MV-4-11 (cell line): Measurements from ENCODE around the gene MINK1.
"Not testable (repeated sequence)": the region's sequence is repeated elsewhere in the genome, so short reads cannot be mapped to it uniquely, and the experiment has no call there.

Source experiments
- DNase-seq: peaks from one replicate; lab custom pipeline; 2025; lab: John Stamatoyannopoulos, UW

MINK1 gene

DNA sequence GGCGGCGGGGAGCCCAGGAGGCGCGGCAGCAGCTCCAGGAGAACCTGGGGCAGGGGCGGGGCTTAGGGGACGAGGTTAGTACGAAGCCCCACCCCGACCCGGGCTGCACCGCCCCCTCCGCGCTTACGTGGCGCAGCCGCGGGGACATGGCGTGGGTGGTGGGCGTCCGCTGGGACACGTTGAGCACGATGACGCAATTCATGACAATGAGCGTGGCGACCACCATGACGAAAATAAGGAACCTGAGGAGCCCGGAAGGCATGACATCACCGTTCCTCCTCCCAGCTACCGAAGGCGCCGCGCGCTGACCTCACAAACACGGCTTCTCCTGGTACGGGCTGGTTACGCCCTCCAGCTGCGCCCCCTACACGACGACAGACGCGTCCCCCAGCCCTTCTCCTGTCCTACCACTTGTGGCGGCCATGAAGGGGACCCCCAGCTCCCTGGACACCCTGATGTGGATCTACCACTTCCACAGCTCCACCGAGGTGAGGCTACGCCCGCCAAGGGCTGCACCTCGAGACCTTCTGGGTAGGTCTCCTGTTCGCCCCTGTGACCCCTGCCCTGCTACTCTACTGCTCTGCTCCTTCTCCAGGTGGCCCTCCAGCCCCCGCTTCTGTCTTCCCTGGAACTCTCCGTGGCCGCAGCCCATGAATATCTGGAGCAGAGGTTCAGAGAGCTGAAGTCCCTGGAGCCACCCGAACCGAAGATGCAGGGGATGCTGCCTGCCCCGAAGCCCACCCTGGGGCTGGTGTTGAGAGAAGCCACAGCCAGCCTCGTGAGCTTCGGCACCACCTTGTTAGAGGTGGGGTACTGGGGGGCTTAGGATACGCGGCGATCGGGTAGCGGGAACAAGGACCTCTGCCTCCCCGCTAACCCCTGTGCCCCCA is 66.4 kb downstream of the MINK1 start, which contains the start of gene C17orf107:
Gene C17orf107 (plus strand): TSS at position 196 of the 890 bp plus-strand sequence. CDS start 227 bp downstream, at position 423.
- DNase-seq, result peak; percentile 62

GRCh38 chr17:4900231-4901107 is 67.3 kb downstream of the MINK1 start:
- no peak for DNase-seq

DNA sequence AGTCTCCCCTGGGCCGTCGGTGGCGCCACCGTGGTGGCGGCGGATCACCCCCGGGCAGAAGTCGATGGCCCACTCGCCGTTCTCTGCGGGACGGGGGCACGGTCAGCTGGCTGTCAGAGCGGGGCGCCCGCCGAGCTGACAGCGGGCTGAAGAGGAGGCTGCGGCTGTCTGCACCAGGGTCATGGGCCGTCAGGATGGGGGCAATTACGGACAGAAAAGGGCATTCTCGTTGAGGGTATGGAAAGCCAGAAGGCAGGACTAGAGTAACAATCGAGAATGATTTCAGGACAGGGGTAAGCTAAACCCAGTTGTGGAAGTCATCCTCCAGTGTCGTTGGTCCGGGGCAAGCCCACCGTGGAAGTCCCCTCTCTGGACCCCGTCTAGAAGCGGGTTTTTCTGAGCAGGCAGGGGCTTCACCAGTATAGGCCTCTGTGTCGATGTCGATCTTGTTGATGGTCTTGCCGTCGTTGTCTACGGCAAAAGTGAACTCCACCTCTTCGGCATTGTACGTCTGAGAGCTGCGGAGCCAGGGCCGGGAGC is 68.0 kb downstream of the MINK1 start:
- no peak for DNase-seq

DNA sequence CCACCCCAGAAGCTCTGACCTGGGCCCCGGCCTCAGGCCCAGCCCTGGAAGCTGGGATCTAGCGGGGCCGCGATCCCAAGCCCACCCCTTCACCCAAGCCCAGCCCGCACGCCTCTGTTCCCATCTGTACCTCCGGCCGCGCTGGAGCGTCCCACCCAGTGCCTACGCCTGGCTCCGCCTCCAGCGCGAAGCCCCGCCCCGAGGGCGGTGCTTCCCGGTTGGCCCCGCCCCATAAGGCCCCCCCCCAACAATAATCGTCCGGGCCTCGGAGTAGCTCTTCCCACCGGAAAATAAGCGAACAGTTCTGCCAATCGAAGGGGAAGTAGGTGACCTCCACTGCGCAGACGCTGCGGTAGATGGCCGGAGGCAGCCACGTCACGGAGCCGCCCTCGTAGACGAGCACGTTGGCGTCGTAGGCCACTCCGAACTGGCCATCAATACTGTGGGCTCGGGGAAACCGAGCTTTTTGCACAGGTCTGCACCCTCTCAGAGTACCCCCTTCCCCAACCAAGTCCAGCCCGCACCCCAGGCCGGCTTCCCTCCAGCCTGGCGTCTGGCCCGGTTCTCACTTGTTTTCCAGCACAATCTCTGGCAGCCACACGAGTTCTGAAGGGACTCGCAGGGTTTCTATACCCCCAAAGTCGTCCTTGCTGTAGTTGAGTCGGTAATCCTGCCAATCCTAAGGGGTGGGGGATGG is 68.7 kb downstream of the MINK1 start:
- peak; percentile 19 for DNase-seq

DNA sequence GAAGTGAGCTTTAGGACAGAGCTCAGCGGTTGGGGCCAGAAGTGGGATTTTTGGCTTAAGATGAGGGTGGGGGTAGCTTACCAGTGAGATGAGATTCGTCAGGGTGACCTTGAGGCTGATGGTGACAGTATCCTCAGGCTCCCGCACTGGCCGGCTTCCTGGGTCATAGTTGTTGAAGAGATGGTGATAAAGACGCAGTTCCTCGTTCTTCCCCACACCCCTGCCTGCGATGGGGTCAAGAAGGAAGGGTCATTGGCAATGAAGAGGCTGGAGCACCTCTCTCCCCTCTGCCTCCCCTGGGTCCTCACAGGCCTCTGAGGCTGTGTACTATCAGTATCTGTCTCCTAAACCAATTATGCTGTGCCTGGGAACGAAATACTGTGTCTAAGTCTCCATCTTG is 69.4 kb downstream of the MINK1 start:
- DNase-seq, result no peak

DNA sequence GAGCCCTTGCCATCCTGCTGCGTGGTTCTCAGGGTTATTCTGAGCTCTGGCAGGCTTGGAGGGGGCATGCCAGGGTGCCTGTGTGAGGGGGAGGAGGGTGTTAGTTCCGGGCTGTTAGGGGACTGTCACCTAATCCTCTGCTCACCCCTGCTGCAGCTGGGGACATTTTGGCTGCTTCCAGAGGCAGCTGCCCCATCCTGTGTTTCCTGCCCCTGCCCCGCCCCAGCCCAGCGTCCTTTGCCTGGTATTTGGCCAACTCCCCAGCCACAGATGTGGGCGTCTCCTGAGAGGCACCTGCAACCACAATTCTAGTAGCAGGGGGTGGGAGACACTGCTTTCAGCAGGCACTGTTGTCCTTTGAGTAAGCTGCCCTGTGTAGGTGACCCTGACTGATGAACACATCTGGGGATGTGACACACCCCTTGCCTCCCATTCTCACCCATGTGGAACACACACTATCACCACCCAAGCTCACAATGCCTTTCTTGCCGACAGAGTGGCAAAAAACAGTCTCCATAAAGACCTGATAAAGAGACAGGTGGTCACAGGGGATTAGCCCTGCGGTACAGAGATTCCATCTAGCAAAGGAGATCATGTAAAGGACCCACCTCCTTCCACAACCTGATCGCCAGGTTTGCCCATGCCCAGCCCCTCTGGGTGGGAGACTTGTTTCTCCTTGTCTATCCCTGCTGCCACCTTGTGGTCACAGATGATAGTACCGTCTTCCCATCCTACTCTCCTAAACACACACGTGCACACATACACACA is 70.1 kb downstream of the MINK1 start, which contains the start of gene CHRNE:
Gene CHRNE (minus strand): TSS at position 48 of the 768 bp plus-strand sequence. CDS start 35 bp downstream, at position 13.
- DNase-seq, result peak; percentile 36

DNA sequence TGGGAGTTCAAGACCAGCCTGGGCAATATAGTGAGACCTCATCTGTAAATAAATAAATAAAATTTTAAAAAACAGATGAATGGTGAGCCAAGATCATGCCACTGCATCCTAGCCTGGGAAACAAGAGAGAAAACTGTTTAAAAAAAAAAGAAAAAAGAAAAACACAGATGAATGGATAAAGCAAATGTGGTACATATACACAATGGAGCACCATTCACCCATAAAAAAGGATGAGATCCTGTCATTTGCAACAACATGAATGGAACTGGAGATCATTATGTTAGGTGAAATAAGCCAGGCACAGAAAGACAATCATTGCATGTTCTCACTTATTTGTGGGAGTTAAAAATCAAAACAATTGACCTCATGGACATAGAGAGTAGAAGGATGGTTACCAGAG is 73.5 kb downstream of the MINK1 start:
- not testable (repeated sequence) for DNase-seq

GRCh38 chr17:4908301-4908700 is 75.2 kb downstream of the MINK1 start:
- no peak for DNase-seq

- peak; percentile 88 for DNase-seq
Observed at GRCh38 chr17:4908711-4909496, 75.8 kb downstream of the MINK1 start.

GRCh38 chr17:4913994-4914393 is 80.9 kb downstream of the MINK1 start:
- no peak for DNase-seq

- DNase-seq, result not testable (repeated sequence)
Observed at GRCh38 chr17:4914551-4914950, 81.4 kb downstream of the MINK1 start.

GRCh38 chr17:4919511-4920047 is 86.4 kb downstream of the MINK1 start:
- no peak for DNase-seq

DNA sequence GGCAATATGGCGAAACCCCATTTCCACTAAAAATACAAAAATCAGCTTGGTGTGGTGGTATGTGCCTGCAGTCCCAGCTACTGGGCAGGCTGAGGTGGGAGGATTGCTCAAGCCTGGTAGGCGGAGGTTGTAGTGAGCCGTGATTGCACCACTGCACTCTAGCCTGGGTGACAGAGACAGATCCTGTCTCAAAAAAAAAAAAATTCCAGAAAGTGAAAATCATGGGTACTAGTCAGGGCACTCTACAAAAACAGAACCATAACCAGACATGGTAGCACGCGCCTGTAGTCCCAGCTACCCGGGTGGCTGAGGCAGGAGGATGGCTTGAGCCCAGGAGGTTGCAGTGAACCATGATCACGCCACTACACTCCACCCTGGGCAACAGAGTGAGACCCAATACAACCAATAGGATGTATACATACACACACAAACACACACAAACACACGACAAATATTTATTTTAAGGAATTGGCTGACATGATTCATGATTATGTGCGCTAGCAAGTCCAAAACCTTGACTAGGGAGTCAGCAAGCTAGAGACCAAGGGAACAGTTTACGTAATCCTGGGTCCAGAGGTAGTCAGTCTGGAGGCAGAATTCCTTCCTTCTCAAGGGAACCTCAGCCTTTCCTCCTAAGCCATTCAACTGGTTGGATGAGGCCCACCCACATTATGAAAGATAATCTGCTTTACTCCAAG is 87.4 kb downstream of the MINK1 start:
- peak; percentile 75 for DNase-seq

DNA sequence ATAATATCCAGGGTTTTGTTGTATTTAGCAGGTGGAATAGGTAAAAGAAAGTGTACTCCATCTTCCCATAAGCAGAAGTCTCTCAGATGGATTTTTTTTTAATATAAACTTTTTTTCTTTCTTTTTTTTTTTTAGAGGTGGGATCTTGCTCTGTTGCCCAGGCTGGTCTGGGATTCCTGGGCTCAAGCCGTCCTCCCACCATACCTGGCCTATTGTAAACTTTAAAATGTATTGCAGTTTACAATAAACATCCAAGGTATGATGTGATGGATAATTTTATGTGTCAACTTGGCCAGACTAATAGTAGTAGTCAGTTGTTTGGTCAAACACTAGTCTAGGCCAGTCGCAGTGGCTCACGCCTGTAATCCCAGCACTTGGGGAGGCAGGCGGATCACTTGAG is 88.2 kb downstream of the MINK1 start:
- no peak for DNase-seq

DNA sequence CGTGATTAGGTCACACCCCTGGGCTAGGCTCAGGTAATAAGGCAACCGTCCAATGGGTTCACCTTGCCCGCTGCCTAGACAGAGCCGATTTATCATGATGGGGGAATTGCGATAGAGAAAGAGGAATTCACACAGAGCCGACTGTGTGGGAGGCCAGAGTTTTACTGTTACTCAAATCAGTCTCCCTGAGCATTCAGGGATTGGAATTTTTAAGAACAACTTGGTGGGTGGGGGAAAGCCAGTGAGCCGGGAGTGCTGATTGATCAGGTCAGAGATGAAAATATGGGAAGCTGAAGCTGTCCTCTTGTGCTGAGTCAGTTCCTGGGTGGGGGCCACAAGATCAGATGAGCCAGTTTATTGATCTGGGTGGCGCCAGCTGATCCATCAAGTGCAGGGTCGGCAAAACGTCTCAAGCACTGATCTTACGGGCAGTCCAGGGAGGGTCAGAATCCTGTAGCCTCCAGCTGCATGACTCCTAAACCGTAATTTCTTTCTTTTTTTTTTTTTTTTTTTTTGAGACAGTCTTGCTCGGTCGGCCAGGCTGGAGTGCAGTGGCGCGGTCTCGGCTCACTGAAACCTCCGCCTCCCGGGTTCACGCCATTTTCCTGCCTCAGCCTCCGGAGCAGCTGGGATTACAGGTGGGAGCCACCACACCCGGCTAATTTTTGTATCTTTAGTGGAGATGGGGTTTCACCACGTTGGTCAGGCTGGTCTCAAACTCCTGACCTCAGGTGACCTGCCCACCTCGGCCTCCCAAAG is 93.6 kb downstream of the MINK1 start:
- DNase-seq, result not testable (repeated sequence)

- no peak for DNase-seq
Observed at GRCh38 chr17:4928881-4929280, 95.7 kb downstream of the MINK1 start.

DNA sequence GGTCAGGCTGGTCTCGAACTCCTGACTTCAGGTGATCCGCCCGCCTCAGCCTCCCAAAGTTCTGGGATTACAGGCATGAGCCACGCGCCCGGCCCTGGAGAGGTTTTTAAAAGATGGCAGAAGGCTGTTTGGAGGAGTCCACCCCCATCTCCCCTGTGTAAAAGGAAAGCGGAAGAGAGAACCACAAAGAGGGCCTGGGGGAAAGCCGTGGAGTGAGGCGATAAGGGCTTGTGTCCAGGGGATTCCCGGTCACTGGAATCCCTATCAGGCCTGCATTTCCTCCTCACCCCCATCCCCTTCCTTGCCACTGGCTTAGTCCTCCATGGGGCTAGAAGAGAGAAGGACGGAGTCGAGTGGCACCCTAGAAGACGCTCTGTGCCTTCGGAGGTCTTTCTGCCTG is 98.8 kb downstream of the MINK1 start, which contains the start of gene GP1BA:
Gene GP1BA (plus strand): TSS at position 315 of the 400 bp plus-strand sequence. CDS start 328 bp downstream, outside the sequence.
- no peak for DNase-seq

DNA sequence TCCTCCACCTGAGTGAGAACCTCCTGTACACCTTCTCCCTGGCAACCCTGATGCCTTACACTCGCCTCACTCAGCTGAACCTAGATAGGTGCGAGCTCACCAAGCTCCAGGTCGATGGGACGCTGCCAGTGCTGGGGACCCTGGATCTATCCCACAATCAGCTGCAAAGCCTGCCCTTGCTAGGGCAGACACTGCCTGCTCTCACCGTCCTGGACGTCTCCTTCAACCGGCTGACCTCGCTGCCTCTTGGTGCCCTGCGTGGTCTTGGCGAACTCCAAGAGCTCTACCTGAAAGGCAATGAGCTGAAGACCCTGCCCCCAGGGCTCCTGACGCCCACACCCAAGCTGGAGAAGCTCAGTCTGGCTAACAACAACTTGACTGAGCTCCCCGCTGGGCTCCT is 99.6 kb downstream of the MINK1 start:
- no peak for DNase-seq
